HL-60 (cell line): ENCODE measurements around the gene ADAMTS3.
A peak's percentile ranks its signal among the peaks of the same experiment; 100 is the strongest.

Experiments
- DNase-seq, 2 experiments: peaks; one replicate each; pipeline ENCODE4 v3.0.0-alpha.2; 2010 to 2020; ENCODE audit warnings: low read depth in 1 of 2, low spot score in 1 of 2
- H3K27ac ChIP-seq: fragments of 250-450 bp; sonication (Bioruptor Pico); replicated peaks from 2 replicates; pipeline ENCODE4 v1.5.1; 2020; ENCODE audit warnings: mild to moderate bottlenecking, moderate library complexity
- H3K27me3 ChIP-seq: fragments of 250-450 bp; sonication (Bioruptor Pico); 2 replicates; pipeline ENCODE4 v1.5.1; 2021; ENCODE audit warnings: mild to moderate bottlenecking, moderate library complexity; ENCODE audit not compliant: insufficient read depth, poor library complexity, severe bottlenecking
- H3K4me3 ChIP-seq: replicated peaks from 2 replicates; pipeline ENCODE4 v1.5.1; 2011; ENCODE audit warnings: mild to moderate bottlenecking, control low read depth, low read length; ENCODE audit not compliant: insufficient read depth
- GABPA ChIP-seq: IDR thresholded peaks from 2 replicates; pipeline ENCODE4 v1.6.1; 2012; ENCODE audit warnings: low read depth
- POLR2AphosphoS5 ChIP-seq: IDR thresholded peaks from 2 replicates; pipeline ENCODE4 v1.6.1; 2012; ENCODE audit warnings: low read depth
- SPI1 ChIP-seq: IDR thresholded peaks from 2 replicates; pipeline ENCODE4 v1.6.1; 2012; ENCODE audit warnings: low read depth, mild to moderate bottlenecking, borderline replicate concordance
- TF ChIP-seq, protein P1 (sequence below): IDR thresholded peaks from 2 replicates; pipeline ENCODE4 v1.6.1; 2012; ENCODE audit warnings: low read depth; ENCODE audit not compliant: insufficient replicate concordance
- TF ChIP-seq, protein P2 (sequence below): IDR thresholded peaks from one replicate; pipeline ENCODE4 v1.5.1; 2011; ENCODE audit warnings: low read length, control low read depth, inconsistent platforms; ENCODE audit not compliant: insufficient read depth

Gene ADAMTS3

DNA sequence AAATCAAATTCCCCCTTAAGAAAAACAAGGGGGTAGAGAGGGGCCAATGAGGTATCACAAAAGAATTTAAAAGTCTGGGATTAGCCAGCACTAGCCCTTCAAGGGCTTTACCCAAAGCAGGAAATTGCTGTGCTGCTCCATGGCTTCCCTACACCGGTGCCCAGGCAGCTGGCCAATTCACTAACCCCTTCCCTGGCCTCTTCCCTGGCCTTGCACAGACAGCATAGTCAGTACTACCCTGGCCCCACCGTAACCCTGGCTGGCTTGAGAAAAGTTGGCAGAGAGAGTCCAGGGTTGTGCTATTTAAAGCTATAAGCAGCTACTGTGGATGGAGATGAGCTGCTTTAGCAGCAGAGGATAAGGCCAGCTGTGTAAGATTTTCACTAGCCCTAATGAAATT lies 43.1 kb downstream of the ADAMTS3 start:
- TF ChIP-seq, protein P1, sequence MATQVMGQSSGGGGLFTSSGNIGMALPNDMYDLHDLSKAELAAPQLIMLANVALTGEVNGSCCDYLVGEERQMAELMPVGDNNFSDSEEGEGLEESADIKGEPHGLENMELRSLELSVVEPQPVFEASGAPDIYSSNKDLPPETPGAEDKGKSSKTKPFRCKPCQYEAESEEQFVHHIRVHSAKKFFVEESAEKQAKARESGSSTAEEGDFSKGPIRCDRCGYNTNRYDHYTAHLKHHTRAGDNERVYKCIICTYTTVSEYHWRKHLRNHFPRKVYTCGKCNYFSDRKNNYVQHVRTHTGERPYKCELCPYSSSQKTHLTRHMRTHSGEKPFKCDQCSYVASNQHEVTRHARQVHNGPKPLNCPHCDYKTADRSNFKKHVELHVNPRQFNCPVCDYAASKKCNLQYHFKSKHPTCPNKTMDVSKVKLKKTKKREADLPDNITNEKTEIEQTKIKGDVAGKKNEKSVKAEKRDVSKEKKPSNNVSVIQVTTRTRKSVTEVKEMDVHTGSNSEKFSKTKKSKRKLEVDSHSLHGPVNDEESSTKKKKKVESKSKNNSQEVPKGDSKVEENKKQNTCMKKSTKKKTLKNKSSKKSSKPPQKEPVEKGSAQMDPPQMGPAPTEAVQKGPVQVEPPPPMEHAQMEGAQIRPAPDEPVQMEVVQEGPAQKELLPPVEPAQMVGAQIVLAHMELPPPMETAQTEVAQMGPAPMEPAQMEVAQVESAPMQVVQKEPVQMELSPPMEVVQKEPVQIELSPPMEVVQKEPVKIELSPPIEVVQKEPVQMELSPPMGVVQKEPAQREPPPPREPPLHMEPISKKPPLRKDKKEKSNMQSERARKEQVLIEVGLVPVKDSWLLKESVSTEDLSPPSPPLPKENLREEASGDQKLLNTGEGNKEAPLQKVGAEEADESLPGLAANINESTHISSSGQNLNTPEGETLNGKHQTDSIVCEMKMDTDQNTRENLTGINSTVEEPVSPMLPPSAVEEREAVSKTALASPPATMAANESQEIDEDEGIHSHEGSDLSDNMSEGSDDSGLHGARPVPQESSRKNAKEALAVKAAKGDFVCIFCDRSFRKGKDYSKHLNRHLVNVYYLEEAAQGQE, result no peak
- TF ChIP-seq GABPA (no peak), SPI1 (no peak), POLR2AphosphoS5 (no peak)
- TF ChIP-seq, protein P2, sequence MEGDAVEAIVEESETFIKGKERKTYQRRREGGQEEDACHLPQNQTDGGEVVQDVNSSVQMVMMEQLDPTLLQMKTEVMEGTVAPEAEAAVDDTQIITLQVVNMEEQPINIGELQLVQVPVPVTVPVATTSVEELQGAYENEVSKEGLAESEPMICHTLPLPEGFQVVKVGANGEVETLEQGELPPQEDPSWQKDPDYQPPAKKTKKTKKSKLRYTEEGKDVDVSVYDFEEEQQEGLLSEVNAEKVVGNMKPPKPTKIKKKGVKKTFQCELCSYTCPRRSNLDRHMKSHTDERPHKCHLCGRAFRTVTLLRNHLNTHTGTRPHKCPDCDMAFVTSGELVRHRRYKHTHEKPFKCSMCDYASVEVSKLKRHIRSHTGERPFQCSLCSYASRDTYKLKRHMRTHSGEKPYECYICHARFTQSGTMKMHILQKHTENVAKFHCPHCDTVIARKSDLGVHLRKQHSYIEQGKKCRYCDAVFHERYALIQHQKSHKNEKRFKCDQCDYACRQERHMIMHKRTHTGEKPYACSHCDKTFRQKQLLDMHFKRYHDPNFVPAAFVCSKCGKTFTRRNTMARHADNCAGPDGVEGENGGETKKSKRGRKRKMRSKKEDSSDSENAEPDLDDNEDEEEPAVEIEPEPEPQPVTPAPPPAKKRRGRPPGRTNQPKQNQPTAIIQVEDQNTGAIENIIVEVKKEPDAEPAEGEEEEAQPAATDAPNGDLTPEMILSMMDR, result no peak
- H3K27ac ChIP-seq, result no peak overlapping the region
- no peaks in the 10 kb centered on the region for H3K27me3 ChIP-seq
- no peak for DNase-seq
- H3K4me3 ChIP-seq, result no peak overlapping the region

DNA sequence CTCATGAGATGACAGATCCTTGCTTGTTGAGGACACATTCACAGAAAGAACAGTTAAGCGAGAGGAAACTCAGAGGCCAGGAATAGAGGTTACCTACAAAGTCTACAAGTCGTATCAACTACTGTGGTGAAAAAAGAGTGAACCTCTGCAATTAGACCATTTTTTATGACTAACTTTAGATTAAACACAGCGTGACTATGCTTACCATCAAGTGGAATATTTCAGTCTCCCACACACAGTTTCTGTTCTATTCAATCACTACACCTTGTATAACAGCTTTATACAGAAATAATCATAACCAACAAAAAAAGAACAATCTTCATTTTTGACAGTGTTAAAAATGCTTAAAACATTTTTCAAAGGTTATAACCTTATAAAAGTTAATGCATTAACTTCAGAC lies 46.6 kb downstream of the ADAMTS3 start:
- Histone ChIP-seq H3K4me3 (no peak overlapping the region), H3K27ac (no peak overlapping the region), H3K27me3 (no peaks in the 10 kb centered on the region)
- DNase-seq, result no peak
- TF ChIP-seq, protein P1, result no peak
- TF ChIP-seq SPI1 (no peak), GABPA (no peak), POLR2AphosphoS5 (no peak)
- TF ChIP-seq, protein P2, result no peak

DNA sequence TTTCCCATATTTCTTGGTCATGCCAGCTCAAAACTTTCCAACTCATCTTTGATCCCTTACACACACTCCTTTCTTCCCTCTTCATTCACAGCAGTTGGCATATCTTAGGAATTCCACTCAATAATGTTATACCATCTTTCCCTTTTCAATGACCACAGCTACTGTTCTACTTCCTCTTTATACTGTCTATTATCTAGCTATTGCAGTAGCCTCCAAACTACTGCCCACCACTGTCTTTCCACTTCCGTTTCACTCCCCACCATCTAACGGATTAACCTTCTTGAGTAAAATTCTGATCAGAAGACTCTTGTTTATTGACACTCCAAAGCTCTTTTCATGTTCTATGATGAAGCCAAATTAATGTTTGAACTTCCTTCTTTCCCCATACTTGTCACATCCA lies 55.8 kb downstream of the ADAMTS3 start:
- no peak overlapping the region for H3K4me3 ChIP-seq
- no peak overlapping the region for H3K27ac ChIP-seq
- DNase-seq, result no peak
- H3K27me3 ChIP-seq, result no peaks in the 10 kb centered on the region
- no peak for TF ChIP-seq POLR2AphosphoS5
- no peak for TF ChIP-seq GABPA
- peak; percentile 35; the same call in 1 of the 2 replicates for TF ChIP-seq SPI1

DNA sequence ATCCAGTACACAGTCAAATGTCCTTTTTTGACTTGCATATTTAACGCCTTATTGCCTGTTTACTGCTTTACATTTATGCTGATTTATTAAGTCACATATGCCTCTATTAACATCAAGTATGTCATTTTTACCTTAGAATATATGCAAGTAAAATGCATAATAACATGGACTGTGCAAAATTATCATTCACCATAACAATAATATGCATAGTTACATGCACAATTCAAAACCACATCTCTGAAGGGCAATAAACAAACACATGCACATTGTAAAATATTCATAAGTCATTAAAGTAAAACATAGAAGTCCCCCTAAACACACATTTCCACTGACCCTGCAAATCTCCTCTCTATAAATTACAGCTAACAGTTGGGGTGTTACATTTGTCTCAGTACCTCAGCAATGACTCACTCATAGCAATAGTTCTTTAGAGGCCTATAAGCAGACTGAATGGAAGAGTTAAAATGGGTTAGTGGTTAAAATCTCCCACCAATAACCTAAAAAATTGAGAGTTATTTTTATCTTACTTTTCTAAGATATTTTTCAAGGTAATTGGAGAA lies 61.1 kb downstream of the ADAMTS3 start:
- TF ChIP-seq SPI1, result no peak
- TF ChIP-seq POLR2AphosphoS5, result no peak
- TF ChIP-seq, protein P2, result no peak
- TF ChIP-seq, protein P1, result no peak
- TF ChIP-seq GABPA, result no peak
- Histone ChIP-seq H3K27ac (no peak overlapping the region), H3K4me3 (no peak overlapping the region), H3K27me3 (no peaks in the 10 kb centered on the region)
- no peak for DNase-seq
